A673 (cell line): Measurements from ENCODE around the gene NXT1. TPM values are rescaled to one million over a fixed set of nuclear protein-coding genes. Genes with fewer than 3 reads are reported as not detected.

Experiments
- BruUV-seq: library from RNA; stranded (reverse); fragments of 400-500 nt; replicated peaks from 2 replicates; lab custom pipeline; 2021; lab: Mats Ljungman, UMichigan
- CTCF ChIA-PET: fragments of 300-600 bp; sonication (Branson Sonifier 250); formaldehyde crosslinking; loops from one replicate; lab custom pipeline; 2022; ENCODE audit warnings: antibody characterized with exemption; lab: Charles Lee
- POLR2A ChIA-PET: fragments of 300-600 bp; sonication (Branson Sonifier 250); formaldehyde crosslinking; loops from one replicate; lab custom pipeline; 2022; ENCODE audit warnings: antibody characterized with exemption; ENCODE audit not compliant: low non-redundant PET; lab: Charles Lee
- DNase-seq: peaks from one replicate; pipeline ENCODE4 v3.0.0-alpha.2; 2015; ENCODE audit warnings: low spot score
- H3K27ac ChIP-seq: fragments of 200-600 bp; sonication (generic); 2 replicates; pipeline ENCODE4 v1.5.1; 2016; ENCODE audit warnings: mixed run types, low read depth, mild to moderate bottlenecking, mixed read lengths, antibody characterized with exemption, low read length; ENCODE audit not compliant: poor library complexity, severe bottlenecking
- H3K27me3 ChIP-seq: fragments of 200-600 bp; sonication (generic); replicated peaks from 2 replicates; pipeline ENCODE4 v1.6.1; 2017; ENCODE audit warnings: mixed run types, low read depth, mild to moderate bottlenecking, mixed read lengths, antibody characterized with exemption, low read length; ENCODE audit not compliant: insufficient read depth, poor library complexity
- H3K36me3 ChIP-seq: fragments of 200-600 bp; sonication (generic); 2 replicates; pipeline ENCODE4 v1.6.1; 2016; ENCODE audit warnings: mixed run types, mild to moderate bottlenecking, mixed read lengths, antibody characterized with exemption, low read length; ENCODE audit not compliant: insufficient read depth, poor library complexity, severe bottlenecking
- H3K4me1 ChIP-seq: fragments of 200-600 bp; sonication (generic); 2 replicates; pipeline ENCODE4 v1.6.1; 2017; ENCODE audit warnings: mixed run types, mild to moderate bottlenecking, mixed read lengths, antibody characterized with exemption, low read length; ENCODE audit not compliant: insufficient read depth, poor library complexity, severe bottlenecking
- H3K4me3 ChIP-seq: fragments of 200-600 bp; sonication (generic); 2 replicates; pipeline ENCODE4 v1.5.1; 2016; ENCODE audit warnings: low read depth, mixed run types, mild to moderate bottlenecking, mixed read lengths, low read length; ENCODE audit not compliant: poor library complexity, severe bottlenecking
- H3K9me3 ChIP-seq: fragments of 200-600 bp; sonication (generic); 2 replicates; pipeline ENCODE4 v1.6.1; 2016; ENCODE audit warnings: mixed run types, low read depth, mild to moderate bottlenecking, mixed read lengths, antibody characterized with exemption, low read length; ENCODE audit not compliant: poor library complexity, severe bottlenecking
- CTCF ChIP-seq: fragments of 300-800, 200-600 bp; sonication (generic); conservative IDR thresholded peaks from 2 replicates; pipeline ENCODE4 v1.5.1; 2017; ENCODE audit warnings: low read depth, mild to moderate bottlenecking, antibody characterized with exemption, low read length, moderate library complexity, mixed read lengths
- EZH2 ChIP-seq: fragments of 200-600 bp; sonication (generic); IDR thresholded peaks from 2 replicates; pipeline ENCODE4 v1.6.1; 2017; ENCODE audit warnings: borderline replicate concordance, low read depth, mild to moderate bottlenecking, mixed read lengths, antibody characterized with exemption, low read length; ENCODE audit not compliant: poor library complexity, severe bottlenecking
- intact Hi-C: fragments of 100-400 bp; cut with micrococcal nuclease; formaldehyde crosslinking; loops from one replicate; pipeline ENCODE4 v1.10.0; 2022; ENCODE audit not compliant: unreplicated experiment
- total RNA-seq: library from RNA; stranded (reverse); gene quantifications from 2 replicates; pipeline ENCODE4 v1.2.3, GENCODE V29; 2021

Gene NXT1
- total RNA-seq, 1 experiment from 2014 or later = 34.4 TPM

- Histone ChIP-seq H3K4me1 (no peaks in the 10 kb centered on the region), H3K9me3 (no peaks in the 10 kb centered on the region), H3K4me3 (no peak overlapping the region), H3K27me3 (no peaks in the 10 kb centered on the region), H3K27ac (no peak overlapping the region), H3K36me3 (peaks cover 29% of the 10 kb centered on the region)
- DNase-seq = no peak
- POLR2A ChIA-PET = no interaction called here
- no TSS peak for BruUV-seq
- intact Hi-C loops = no loop called here
- CTCF ChIA-PET = no interaction called here
- TF ChIP-seq EZH2 (no peak), CTCF (no peak)
Measured at GRCh38 chr20:23381876-23382275, 31.3 kb downstream of the NXT1 start.

GRCh38 chr20:23386304-23387117 lies 35.9 kb downstream of the NXT1 start:
- no peaks in the 10 kb centered on the region for H3K9me3 ChIP-seq
- H3K27me3 ChIP-seq = no peaks in the 10 kb centered on the region
- intact Hi-C loops = no loop called here
- ChIA-PET CTCF (no interaction called here), POLR2A (no interaction called here)
- H3K27ac ChIP-seq = no peak overlapping the region
- DNase-seq = no peak
- no peak overlapping the region for H3K4me3 ChIP-seq
- no TSS peak for BruUV-seq
- TF ChIP-seq EZH2 (no peak), CTCF (no peak)
- H3K36me3 ChIP-seq = peaks cover 27% of the 10 kb centered on the region
- no peaks in the 10 kb centered on the region for H3K4me1 ChIP-seq

- H3K4me3 ChIP-seq = no peak overlapping the region
- peaks cover 27% of the 10 kb centered on the region for H3K36me3 ChIP-seq
- intact Hi-C loops = no loop called here
- no peak for TF ChIP-seq EZH2
- TF ChIP-seq CTCF = no peak
- H3K27ac ChIP-seq = no peak overlapping the region
- no peaks in the 10 kb centered on the region for H3K4me1 ChIP-seq
- H3K27me3 ChIP-seq = no peaks in the 10 kb centered on the region
- no peaks in the 10 kb centered on the region for H3K9me3 ChIP-seq
- ChIA-PET POLR2A (no interaction called here), CTCF (no interaction called here)
- no peak for DNase-seq
- no TSS peak for BruUV-seq
Measured at GRCh38 chr20:23387118-23387443, 36.5 kb downstream of the NXT1 start.
